ENCODE data around the gene LRRC42. TPM values are rescaled to one million over a fixed set of nuclear protein-coding genes. Genes with fewer than 3 reads are reported as not detected.

The LRRC42 gene
- total and polyA plus RNA-seq, 9 of the 15 experiments (the other 6 are each of a cell fraction or from before 2014, with no cell fraction given), result 17.3 to 51.9 (median 35.5) TPM

- TF ChIP-seq YY1 (IDR thresholded peaks at IDR 0.05; ENCODE audit: borderline replicate concordance in 1 of 3, control insufficient read depth in 1 of 3, extremely low read depth in 1 of 3, insufficient read depth in 3 of 3, insufficient read length in 1 of 3, insufficient replicate concordance in 2 of 3, low read depth in 1 of 3, low read length in 2 of 3) (peak in 1 of 3 experiments; percentile 41), TAL1 (IDR thresholded peaks at IDR 0.05) (no peak), FOXP4 (CRISPR knock-in tag; IDR thresholded peaks at IDR 0.05; ENCODE audit: borderline replicate concordance) (no peak), BDP1 (IDR thresholded peaks at IDR 0.05; ENCODE audit: insufficient read depth, insufficient read length) (no peak), NFRKB (IDR thresholded peaks at IDR 0.05; ENCODE audit: low read depth) (no peak), ZNF280A (IDR thresholded peaks at IDR 0.05; ENCODE audit: low read depth, partially characterized antibody) (no peak), MBD2 (IDR thresholded peaks at IDR 0.05; ENCODE audit: borderline replicate concordance, low read depth) (peak; percentile 51; the same call in 1 of the 2 replicates), ZBTB12 (CRISPR knock-in tag; IDR thresholded peaks at IDR 0.05) (0 out of 2 replicates have a peak, but pooled peaks have one; percentile 26), SRSF9 (IDR thresholded peaks at IDR 0.05; ENCODE audit: borderline replicate concordance, low read depth, low read length) (no peak), RFX1 (IDR thresholded peaks at IDR 0.05) (no peak), PURB (CRISPR knock-in tag; IDR thresholded peaks at IDR 0.05; ENCODE audit: low read depth) (no peak), ELF1 (tag; IDR thresholded peaks at IDR 0.05) (peak; percentile 60), ELK1 (CRISPR knock-in tag; IDR thresholded peaks at IDR 0.05) (no peak), BRF2 (IDR thresholded peaks at IDR 0.05; ENCODE audit: borderline replicate concordance, insufficient read depth, insufficient read length) (no peak), TAF9B (IDR thresholded peaks at IDR 0.05; ENCODE audit: partially characterized antibody) (no peak), PPARD (CRISPR knock-in tag; IDR thresholded peaks at IDR 0.05) (no peak), RBM14 (IDR thresholded peaks at IDR 0.05; ENCODE audit: borderline replicate concordance, insufficient read depth, low read depth, low read length) (no peak), ZBTB1 (CRISPR knock-in tag; IDR thresholded peaks at IDR 0.05; ENCODE audit: borderline replicate concordance, low read depth) (no peak; the same call in 1 of the 2 replicates), POLR2A (conservative IDR thresholded peaks at IDR 0.05) (peak; percentile 83), ZNF146 (CRISPR knock-in tag; IDR thresholded peaks at IDR 0.05; ENCODE audit: unreplicated experiment) (no peak)
Measured at GRCh38 chr1:53945433-53946251, 508 bp upstream of the LRRC42 start, which contains the start of gene IFT25 (continued).

Data from K562 (cell line).